A549 (cell line): ENCODE measurements around the gene SPG21. TPM values are rescaled to one million over a fixed set of nuclear protein-coding genes. Genes with fewer than 3 reads are reported as not detected.

Experiments
- ATAC-seq, 2 experiments: fragments of 200-7000 bp in 1 of 2; fragments of >200 bp in 1 of 2; cut with Nextera tagmentation in 1 of 2; cut with Tn5 transposase in 1 of 2; 3 replicates each; pipeline versions ENCODE4 v1.8.0 to v1.9.1; 2018 to 2020; ENCODE audit warnings: mild to moderate bottlenecking in 1 of 2, moderate library complexity in 1 of 2
- CTCF ChIA-PET: fragments of 300-600 bp; sonication (Branson Sonifier 250); formaldehyde crosslinking; extraction: SDS; loops from one replicate; lab custom pipeline; 2021; ENCODE audit warnings: antibody characterized with exemption, inconsistent platforms; lab: Yijun Ruan, JAX
- POLR2A ChIA-PET: fragments of 350-600 bp; formaldehyde crosslinking; extraction: SDS; loops from one replicate; lab custom pipeline; 2021; ENCODE audit warnings: antibody characterized with exemption, inconsistent platforms; lab: Yijun Ruan, JAX
- DNase-seq, 2 experiments: peaks; one replicate each; pipeline versions ENCODE4 v3.0.0 to v3.0.0-alpha.2; 2011 to 2016; ENCODE audit warnings: low read depth in 1 of 2, low spot score in 1 of 2
- FAIRE-seq: peaks from 2 replicates; lab custom pipeline; 2011; peaks lifted over from hg19 to GRCh38; lab: Jason Lieb, UNC
- H3K27ac ChIP-seq, 2 experiments: fragments of >200 bp; sonication (Bioruptor Twin); formaldehyde crosslinking; 3 replicates each; pipeline ENCODE4 v1.5.1; 2016 to 2017
- H3K4me1 ChIP-seq: fragments of >200 bp; sonication (Bioruptor Twin); formaldehyde crosslinking; 3 replicates; pipeline ENCODE4 v1.6.1; 2016
- H3K4me2 ChIP-seq: fragments of >200 bp; sonication (Bioruptor Twin); formaldehyde crosslinking; 3 replicates; pipeline ENCODE4 v1.6.1; 2016
- H3K4me3 ChIP-seq: fragments of >200 bp; sonication (Bioruptor Twin); formaldehyde crosslinking; 3 replicates; pipeline ENCODE4 v1.5.1; 2016
- H3K9me3 ChIP-seq: fragments of >200 bp; sonication (Bioruptor Twin); formaldehyde crosslinking; 3 replicates; pipeline ENCODE4 v1.6.1; 2016
- BCL3 ChIP-seq: fragments of >200 bp; sonication (Bioruptor Twin); formaldehyde crosslinking; IDR thresholded peaks from 3 replicates; pipeline ENCODE4 v1.6.1; 2016
- BHLHE40 ChIP-seq: IDR thresholded peaks from 2 replicates; pipeline ENCODE4 v1.6.1; 2012; ENCODE audit warnings: low read depth, low read length, inconsistent platforms
- CBX2 ChIP-seq: fragments of 200-600 bp; sonication (generic); IDR thresholded peaks from 2 replicates; pipeline ENCODE4 v1.6.1; 2016; ENCODE audit warnings: low read depth, mild to moderate bottlenecking, borderline replicate concordance
- CEBPB ChIP-seq, 2 experiments: fragments of >200 bp in 1 of 2; sonication (Bioruptor Twin) in 1 of 2; formaldehyde crosslinking in 1 of 2; IDR thresholded peaks; 2 replicates each; pipeline ENCODE4 v1.6.1; 2012 to 2016
- CHD2 ChIP-seq: fragments of 150-350 bp; IDR thresholded peaks from 2 replicates; pipeline ENCODE4 v1.6.1; 2014; ENCODE audit warnings: low read length; ENCODE audit not compliant: partially characterized antibody
- E2F6 ChIP-seq: IDR thresholded peaks from 2 replicates; pipeline ENCODE4 v1.6.1; 2012; ENCODE audit warnings: low read depth, borderline replicate concordance
- EHF ChIP-seq: fragments of 250-450 bp; sonication (Bioruptor Pico); IDR thresholded peaks from 2 replicates; pipeline ENCODE4 v1.5.0; 2020; ENCODE audit warnings: mild to moderate bottlenecking
- EHMT2 ChIP-seq: fragments of 200-600 bp; sonication (generic); IDR thresholded peaks from 2 replicates; pipeline ENCODE4 v1.6.1; 2016; ENCODE audit warnings: antibody characterized with exemption, low read depth, mild to moderate bottlenecking, moderate library complexity
- FOSL2 ChIP-seq, 2 experiments: fragments of 450-650 bp in 1 of 2; fragments of >200 bp in 1 of 2; sonication (Bioruptor Twin) in 1 of 2; formaldehyde crosslinking; IDR thresholded peaks; 2 replicates each; pipeline versions ENCODE4 v1.5.0 to v1.6.1; 2016 to 2020; ENCODE audit warnings: mild to moderate bottlenecking in 1 of 2, moderate library complexity in 1 of 2
- FOXS1 ChIP-seq: fragments of 250-450 bp; sonication (Bioruptor Pico); IDR thresholded peaks from 2 replicates; pipeline ENCODE4 v1.5.0; 2020; ENCODE audit warnings: mild to moderate bottlenecking, moderate library complexity
- GATA3 ChIP-seq: IDR thresholded peaks from 2 replicates; pipeline ENCODE4 v1.6.1; 2012; ENCODE audit warnings: borderline replicate concordance
- HOXB13 ChIP-seq: fragments of 250-450 bp; sonication (Bioruptor Pico); IDR thresholded peaks from 2 replicates; pipeline ENCODE4 v1.5.0; 2020; ENCODE audit warnings: low read depth, mild to moderate bottlenecking, moderate library complexity
- HOXB5 ChIP-seq: fragments of 250-450 bp; sonication (Bioruptor Pico); IDR thresholded peaks from 2 replicates; pipeline ENCODE4 v1.5.0; 2020; ENCODE audit warnings: mild to moderate bottlenecking, moderate library complexity
- JUN ChIP-seq, 2 experiments: fragments of >200 bp; sonication (Bioruptor Twin); formaldehyde crosslinking; IDR thresholded peaks; 2 replicates in 1 of 2; 3 replicates in 1 of 2; pipeline ENCODE4 v1.6.1; 2016 to 2017
- MAX ChIP-seq: IDR thresholded peaks from 2 replicates; pipeline ENCODE4 v1.6.1; 2012
- MAZ ChIP-seq: fragments of 150-350 bp; IDR thresholded peaks from 2 replicates; pipeline ENCODE4 v1.6.1; 2014; ENCODE audit warnings: antibody characterized with exemption, low read depth, low read length, borderline replicate concordance
- MYC ChIP-seq: IDR thresholded peaks from 2 replicates; pipeline ENCODE4 v1.6.1; 2012; ENCODE audit warnings: mild to moderate bottlenecking, inconsistent platforms, low read length, improper control_type of control experiment, borderline replicate concordance
- NPAS2 ChIP-seq: fragments of 250-450 bp; sonication (Bioruptor Pico); IDR thresholded peaks from 2 replicates; pipeline ENCODE4 v1.8.0; 2022; ENCODE audit warnings: mild to moderate bottlenecking, moderate library complexity, borderline replicate concordance
- PHF8 ChIP-seq: fragments of 200-600 bp; sonication (generic); IDR thresholded peaks from 2 replicates; pipeline ENCODE4 v1.6.1; 2016; ENCODE audit warnings: low read depth, mild to moderate bottlenecking, antibody characterized with exemption, moderate library complexity, borderline replicate concordance
- POLR2A ChIP-seq: IDR thresholded peaks from 2 replicates; pipeline ENCODE4 v1.6.1; 2012; ENCODE audit warnings: mild to moderate bottlenecking, low read length
- POLR2AphosphoS2 ChIP-seq: conservative IDR thresholded peaks from 2 replicates; pipeline ENCODE4 v1.6.1; 2012; ENCODE audit warnings: low read length, improper control_type of control experiment, inconsistent platforms
- SMC3 ChIP-seq: fragments of >200 bp; sonication (Bioruptor Twin); formaldehyde crosslinking; IDR thresholded peaks from 3 replicates; pipeline ENCODE4 v1.6.1; 2018; ENCODE audit warnings: inconsistent platforms
- TFCP2L1 ChIP-seq: fragments of 250-450 bp; sonication (Bioruptor Pico); IDR thresholded peaks from 2 replicates; pipeline ENCODE4 v1.5.0; 2021; ENCODE audit warnings: mild to moderate bottlenecking
- USF2 ChIP-seq: fragments of 450-650 bp; IDR thresholded peaks from 2 replicates; pipeline ENCODE4 v1.6.1; 2014; ENCODE audit warnings: antibody characterized with exemption
- WGBS: methylation state at CpG from one replicate; pipeline ENCODE4 v1.1.6; 2017; ENCODE audit errors: missing lambda C conversion rate; 5-methylcytosine and 5-hydroxymethylcytosine counted together
- polyA minus RNA-seq: library from RNA; depleted of rRNA, polyadenylated mRNA; stranded (reverse); fragments of >200 nt; gene quantifications from 2 replicates; pipeline ENCODE4 v1.2.3, GENCODE V29; 2011; rRNA and poly(A)+ RNA removed
- polyA plus RNA-seq, 4 experiments: library from polyadenylated mRNA; depleted of rRNA in 3 of 4; stranded (reverse); fragments of >200 nt; fragmentation: RNase III in 1 of 4; extraction: RNeasy Plus Mini Kit Qiagen cat#74134 plus additional on column Dnase treatment in 1 of 4; gene quantifications; 2 replicates in 3 of 4; 3 replicates in 1 of 4; pipeline ENCODE4 v1.2.3, GENCODE V29; 2011 to 2017
- TF ChIP-seq, protein P1 (sequence below): fragments of 200-600 bp; sonication (generic); IDR thresholded peaks from 2 replicates; pipeline ENCODE4 v1.6.1; 2016; ENCODE audit warnings: antibody characterized with exemption, mild to moderate bottlenecking, moderate library complexity
- TF ChIP-seq, protein P2 (sequence below): IDR thresholded peaks from 2 replicates; pipeline ENCODE4 v1.6.1; 2012
- TF ChIP-seq, protein P3 (sequence below): fragments of 250-450 bp; sonication (Bioruptor Pico); IDR thresholded peaks from 2 replicates; pipeline ENCODE4 v1.5.0; 2021; ENCODE audit warnings: mild to moderate bottlenecking, moderate library complexity, borderline replicate concordance

The SPG21 gene
- polyA plus RNA-seq (2011; rRNA removed): 146 and 155 TPM in 2 replicates
- 84.5 and 89.8 TPM in 2 replicates for polyA plus RNA-seq (2012; cell fraction: cytosol; rRNA removed)
- polyA plus RNA-seq (2012; cell fraction: nucleus; rRNA removed): 39.9 and 74.5 TPM in 2 replicates
- 111 to 117 TPM (median 113 TPM) in 3 replicates for polyA plus RNA-seq (2017; fragmentation: RNase III; extraction: RNeasy Plus Mini Kit Qiagen cat#74134 plus additional on column Dnase treatment)
- 72.7 and 74.9 TPM in 2 replicates for polyA minus RNA-seq

- no peaks in the 10 kb centered on the region for H3K9me3 ChIP-seq
- H3K4me3 ChIP-seq: peak within 1 kb of the TSS; percentile 99
- TF ChIP-seq MAX (peak; percentile 90), POLR2A (peak; percentile 90), FOXS1 (CRISPR knock-in tag) (no peak), MYC (peak; percentile 80), USF2 (peak; percentile 99), HOXB5 (peak; percentile 52; the same call in 1 of the 2 replicates), MAZ (peak; percentile 82), CBX2 (no peak), SMC3 (no peak), HOXB13 (CRISPR knock-in tag) (peak; percentile 32; the same call in 1 of the 2 replicates), NPAS2 (CRISPR knock-in tag) (peak; percentile 90), BCL3 (peak; percentile 87; the same call in 1 of the 3 replicates), EHMT2 (no peak), TFCP2L1 (CRISPR knock-in tag) (0 out of 2 replicates have a peak, but pooled peaks have one; percentile 64), E2F6 (no peak), BHLHE40 (peak; percentile 82), PHF8 (peak; percentile 47; the same call in 1 of the 2 replicates), EHF (CRISPR knock-in tag) (0 out of 2 replicates have a peak, but pooled peaks have one; percentile 14), POLR2AphosphoS2 (no peak), CEBPB (IDR thresholded peaks at IDR 0.05) (no peak), FOSL2 (IDR thresholded peaks at IDR 0.05) (no peak), FOSL2 (CRISPR knock-in tag; IDR thresholded peaks at IDR 0.05) (peak; percentile 19; the same call in 1 of the 2 replicates), GATA3 (peak; percentile 37), JUN (IDR thresholded peaks at IDR 0.05) (peak; percentile 44 to 88; a peak in 3 of 5 replicates), CHD2 (peak; percentile 64)
- TF ChIP-seq, protein P1, sequence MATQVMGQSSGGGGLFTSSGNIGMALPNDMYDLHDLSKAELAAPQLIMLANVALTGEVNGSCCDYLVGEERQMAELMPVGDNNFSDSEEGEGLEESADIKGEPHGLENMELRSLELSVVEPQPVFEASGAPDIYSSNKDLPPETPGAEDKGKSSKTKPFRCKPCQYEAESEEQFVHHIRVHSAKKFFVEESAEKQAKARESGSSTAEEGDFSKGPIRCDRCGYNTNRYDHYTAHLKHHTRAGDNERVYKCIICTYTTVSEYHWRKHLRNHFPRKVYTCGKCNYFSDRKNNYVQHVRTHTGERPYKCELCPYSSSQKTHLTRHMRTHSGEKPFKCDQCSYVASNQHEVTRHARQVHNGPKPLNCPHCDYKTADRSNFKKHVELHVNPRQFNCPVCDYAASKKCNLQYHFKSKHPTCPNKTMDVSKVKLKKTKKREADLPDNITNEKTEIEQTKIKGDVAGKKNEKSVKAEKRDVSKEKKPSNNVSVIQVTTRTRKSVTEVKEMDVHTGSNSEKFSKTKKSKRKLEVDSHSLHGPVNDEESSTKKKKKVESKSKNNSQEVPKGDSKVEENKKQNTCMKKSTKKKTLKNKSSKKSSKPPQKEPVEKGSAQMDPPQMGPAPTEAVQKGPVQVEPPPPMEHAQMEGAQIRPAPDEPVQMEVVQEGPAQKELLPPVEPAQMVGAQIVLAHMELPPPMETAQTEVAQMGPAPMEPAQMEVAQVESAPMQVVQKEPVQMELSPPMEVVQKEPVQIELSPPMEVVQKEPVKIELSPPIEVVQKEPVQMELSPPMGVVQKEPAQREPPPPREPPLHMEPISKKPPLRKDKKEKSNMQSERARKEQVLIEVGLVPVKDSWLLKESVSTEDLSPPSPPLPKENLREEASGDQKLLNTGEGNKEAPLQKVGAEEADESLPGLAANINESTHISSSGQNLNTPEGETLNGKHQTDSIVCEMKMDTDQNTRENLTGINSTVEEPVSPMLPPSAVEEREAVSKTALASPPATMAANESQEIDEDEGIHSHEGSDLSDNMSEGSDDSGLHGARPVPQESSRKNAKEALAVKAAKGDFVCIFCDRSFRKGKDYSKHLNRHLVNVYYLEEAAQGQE: peak; percentile 68
- TF ChIP-seq, protein P2, sequence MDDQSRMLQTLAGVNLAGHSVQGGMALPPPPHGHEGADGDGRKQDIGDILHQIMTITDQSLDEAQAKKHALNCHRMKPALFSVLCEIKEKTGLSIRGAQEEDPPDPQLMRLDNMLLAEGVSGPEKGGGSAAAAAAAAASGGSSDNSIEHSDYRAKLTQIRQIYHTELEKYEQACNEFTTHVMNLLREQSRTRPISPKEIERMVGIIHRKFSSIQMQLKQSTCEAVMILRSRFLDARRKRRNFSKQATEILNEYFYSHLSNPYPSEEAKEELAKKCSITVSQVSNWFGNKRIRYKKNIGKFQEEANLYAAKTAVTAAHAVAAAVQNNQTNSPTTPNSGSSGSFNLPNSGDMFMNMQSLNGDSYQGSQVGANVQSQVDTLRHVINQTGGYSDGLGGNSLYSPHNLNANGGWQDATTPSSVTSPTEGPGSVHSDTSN: peak; percentile 79; the same call in 1 of the 2 replicates
- TF ChIP-seq, protein P3, sequence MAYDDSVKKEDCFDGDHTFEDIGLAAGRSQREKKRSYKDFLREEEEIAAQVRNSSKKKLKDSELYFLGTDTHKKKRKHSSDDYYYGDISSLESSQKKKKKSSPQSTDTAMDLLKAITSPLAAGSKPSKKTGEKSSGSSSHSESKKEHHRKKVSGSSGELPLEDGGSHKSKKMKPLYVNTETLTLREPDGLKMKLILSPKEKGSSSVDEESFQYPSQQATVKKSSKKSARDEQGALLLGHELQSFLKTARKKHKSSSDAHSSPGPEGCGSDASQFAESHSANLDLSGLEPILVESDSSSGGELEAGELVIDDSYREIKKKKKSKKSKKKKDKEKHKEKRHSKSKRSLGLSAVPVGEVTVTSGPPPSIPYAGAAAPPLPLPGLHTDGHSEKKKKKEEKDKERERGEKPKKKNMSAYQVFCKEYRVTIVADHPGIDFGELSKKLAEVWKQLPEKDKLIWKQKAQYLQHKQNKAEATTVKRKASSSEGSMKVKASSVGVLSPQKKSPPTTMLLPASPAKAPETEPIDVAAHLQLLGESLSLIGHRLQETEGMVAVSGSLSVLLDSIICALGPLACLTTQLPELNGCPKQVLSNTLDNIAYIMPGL (CRISPR knock-in tag): peak; percentile 65; the same call in 1 of the 2 replicates
- TF ChIP-seq, all 56 proteins: peak for 20
- CTCF ChIA-PET: interaction anchor here (0.7 to 1.2 kb wide), 2 partner anchors 15 to 19 kb away, joined by 3 to 4 read pairs; no protein-coding TSS in a partner anchor
- DNase-seq (peak; percentile 96 to 97), ATAC-seq (peak; percentile 97 to 98), FAIRE-seq (peak; percentile 7)
- 1% methylated on average over 52 of the region's 75 CpGs for WGBS
- Histone ChIP-seq H3K4me2 (peak within 1 kb of the TSS; percentile 75), H3K27ac (peak within 1 kb of the TSS; percentile 93 to 99), H3K4me1 (peaks cover 25% of the 10 kb centered on the region)
- POLR2A ChIA-PET: interaction anchor here (0.6 to 1.7 kb wide), 10 partner anchors 10 to 595 kb away, joined by 3 to 12 read pairs (median 4); partner anchors contain the start of genes PIF1 and ZNF609
These were observed at the start of gene SPG21 for GRCh38 chr15:64989416-64990167. Gene SPG21, minus strand, starts transcription at chr15:64989914. Its CDS starts 6,345 bp downstream, at chr15:64983569.
